T-helper 1 cell treated with Interleukin-12 subunit alpha and Interleukin-12 subunit beta and Interleukin-4 antibody, amounts not matched to agents 30 ng/mL and 1 ng/mL, for 36 hours (primary cell): ENCODE data around the gene NFX1. TPM values are rescaled to one million over a fixed set of nuclear protein-coding genes. Genes with fewer than 3 reads are reported as not detected.
"Not testable (repeated sequence)": the region's sequence is repeated elsewhere in the genome, so short reads cannot be mapped to it uniquely, and the experiment has no call there.

Experiments
- intact Hi-C: fragments of 100-400 bp; cut with micrococcal nuclease; formaldehyde crosslinking; loops from one replicate; pipeline ENCODE4 v1.15.1; 2024
- total RNA-seq: library from RNA; stranded (reverse); gene quantifications from 2 replicates; pipeline ENCODE4 v1.2.3, GENCODE V29; 2022

NFX1 gene
- total RNA-seq, 1 donor from 2014 or later, result 44.2 TPM

- intact Hi-C loops, result no loop called here
Measured at GRCh38 chr9:33350310-33350709, 60.0 kb downstream of the NFX1 start.

GRCh38 chr9:33351547-33351946 is 61.2 kb downstream of the NFX1 start:
- intact Hi-C loops, result no loop called here

- intact Hi-C loops, result no loop called here
Measured at GRCh38 chr9:33354651-33355211, 64.4 kb downstream of the NFX1 start.

- intact Hi-C loops, result no loop called here
Measured at GRCh38 chr9:33355933-33356332, 65.6 kb downstream of the NFX1 start.

GRCh38 chr9:33358641-33359040 is 68.3 kb downstream of the NFX1 start:
- intact Hi-C loops, result not testable (repeated sequence)

- intact Hi-C loops, result no loop called here
Measured at GRCh38 chr9:33364127-33364526, 73.8 kb downstream of the NFX1 start.

GRCh38 chr9:33364814-33365213 is 74.5 kb downstream of the NFX1 start:
- intact Hi-C loops, result not testable (repeated sequence)

GRCh38 chr9:33366979-33367480 is 76.7 kb downstream of the NFX1 start:
- intact Hi-C loops, result no loop called here

GRCh38 chr9:33372900-33373299 is 82.6 kb downstream of the NFX1 start:
- intact Hi-C loops, result no loop called here

- intact Hi-C loops, result loop anchor here (2.0 kb wide), 1 partner anchor 251 kb away; no protein-coding TSS in a partner anchor
Measured at GRCh38 chr9:33374190-33374589, 83.9 kb downstream of the NFX1 start.

GRCh38 chr9:33374634-33375237 is 84.4 kb downstream of the NFX1 start:
- intact Hi-C loops, result loop anchor here (1.0 to 5.0 kb wide), 9 partner anchors 41 to 348 kb away; partner anchors contain the start of gene NOL6

- intact Hi-C loops, result loop anchor here (1.0 to 5.0 kb wide), 9 partner anchors 40 to 347 kb away; partner anchors contain the start of gene NOL6
Measured at GRCh38 chr9:33375238-33375840, 85.0 kb downstream of the NFX1 start.

- intact Hi-C loops, result loop anchor here (1.0 to 5.0 kb wide), 9 partner anchors 39 to 346 kb away; partner anchors contain the start of gene NOL6
Measured at GRCh38 chr9:33375841-33376321, 85.6 kb downstream of the NFX1 start.

- intact Hi-C loops, result loop anchor here (5.0 kb wide), 2 partner anchors 140 to 345 kb away; no protein-coding TSS in a partner anchor
Measured at GRCh38 chr9:33377089-33377715, 86.9 kb downstream of the NFX1 start.

- intact Hi-C loops, result loop anchor here (5.0 kb wide), 2 partner anchors 139 to 344 kb away; no protein-coding TSS in a partner anchor
Measured at GRCh38 chr9:33378121-33378795, 87.9 kb downstream of the NFX1 start.

- intact Hi-C loops, result loop anchor here (5.0 kb wide), 2 partner anchors 137 to 342 kb away; no protein-coding TSS in a partner anchor
Measured at GRCh38 chr9:33379666-33380389, 89.5 kb downstream of the NFX1 start.

- intact Hi-C loops, result no loop called here
Measured at GRCh38 chr9:33380390-33381094, 90.2 kb downstream of the NFX1 start.

- intact Hi-C loops, result no loop called here
Measured at GRCh38 chr9:33381231-33381791, 91.0 kb downstream of the NFX1 start.

- intact Hi-C loops, result not testable (repeated sequence)
Measured at GRCh38 chr9:33382397-33382796, 92.1 kb downstream of the NFX1 start.
